B cell (primary cell): ENCODE results near the gene MAP7D3.

Experiments used
- CTCF ChIP-seq: fragments of 200-600 bp; IDR thresholded peaks from one replicate; pipeline ENCODE4 v1.8.0; 2022; ENCODE audit warnings: antibody characterized with exemption, mild to moderate bottlenecking
- EZH2 ChIP-seq: IDR thresholded peaks from 2 replicates; pipeline ENCODE4 v1.6.1; 2012; ENCODE audit warnings: borderline replicate concordance, low read depth, mild to moderate bottlenecking, moderate library complexity, low read length; ENCODE audit not compliant: insufficient read depth, poor library complexity, severe bottlenecking

GRCh38 chrX:136191171-136191570, 60.0 kb downstream of the MAP7D3 start:
- TF ChIP-seq CTCF: no peak
- TF ChIP-seq EZH2: no peak
